IPS DF 19.7 (cell line): Measurements from ENCODE around the gene BCL7A.
"Not testable (repeated sequence)": the region's sequence is repeated elsewhere in the genome, so short reads cannot be mapped to it uniquely, and the experiment has no call there.

Experiments
- DNase-seq: peaks from one replicate; pipeline ENCODE4 v3.0.0-alpha.2; 2013; ENCODE audit warnings: low read depth, low spot score

The BCL7A gene

GRCh38 chr12:122052285-122052684 lies 30.6 kb downstream of the BCL7A start:
- no peak for DNase-seq

- no peak for DNase-seq
These were observed 33.3 kb downstream of the BCL7A start for GRCh38 chr12:122054842-122055520.

GRCh38 chr12:122056406-122056805 lies 34.7 kb downstream of the BCL7A start:
- DNase-seq: not testable (repeated sequence)

- DNase-seq: no peak
These were observed 35.5 kb downstream of the BCL7A start for GRCh38 chr12:122057007-122057735.

GRCh38 chr12:122057769-122058168 lies 36.1 kb downstream of the BCL7A start:
- no peak for DNase-seq

GRCh38 chr12:122058549-122059149 lies 37.0 kb downstream of the BCL7A start:
- no peak for DNase-seq

GRCh38 chr12:122059203-122059960 lies 37.7 kb downstream of the BCL7A start:
- no peak for DNase-seq

- no peak for DNase-seq
These were observed 38.4 kb downstream of the BCL7A start for GRCh38 chr12:122060081-122060501.

- no peak for DNase-seq
These were observed 39.6 kb downstream of the BCL7A start for GRCh38 chr12:122061253-122061652.

GRCh38 chr12:122062832-122063693 lies 41.4 kb downstream of the BCL7A start:
- DNase-seq: no peak

- no peak for DNase-seq
These were observed 42.0 kb downstream of the BCL7A start for GRCh38 chr12:122063694-122064024.

GRCh38 chr12:122064025-122064777 lies 42.5 kb downstream of the BCL7A start:
- DNase-seq: peak; percentile 97

GRCh38 chr12:122064780-122065588 lies 43.3 kb downstream of the BCL7A start:
- no peak for DNase-seq

- DNase-seq: no peak
These were observed 45.9 kb downstream of the BCL7A start for GRCh38 chr12:122067548-122067947.

GRCh38 chr12:122067966-122068365 lies 46.3 kb downstream of the BCL7A start:
- DNase-seq: no peak

GRCh38 chr12:122072031-122072970 lies 50.6 kb downstream of the BCL7A start:
- no peak for DNase-seq

- DNase-seq: no peak
These were observed 52.1 kb downstream of the BCL7A start for GRCh38 chr12:122073815-122074214.

GRCh38 chr12:122076743-122077495 lies 55.2 kb downstream of the BCL7A start:
- DNase-seq: no peak
